WTC11 (cell line): ENCODE measurements around the gene APBA1. TPM values are rescaled to one million over a fixed set of nuclear protein-coding genes. Genes with fewer than 3 reads are reported as not detected.
A peak's percentile ranks its signal among the peaks of the same experiment; 100 is the strongest.

Experiments used
- ATAC-seq: fragments of 200-7000 bp; cut with Tn5 transposase; 2 replicates; pipeline ENCODE4 v1.10.0; 2021; ENCODE audit warnings: mild to moderate bottlenecking, moderate library complexity
- CTCF ChIA-PET: fragments of 300-600 bp; sonication (Branson Sonifier 250); formaldehyde crosslinking; loops from one replicate; lab custom pipeline; 2021; ENCODE audit warnings: antibody characterized with exemption; lab: Charles Lee
- POLR2A ChIA-PET: fragments of 350-600 bp; sonication (Branson Sonifier 250); formaldehyde crosslinking; loops from one replicate; lab custom pipeline; 2021; ENCODE audit warnings: antibody characterized with exemption; lab: Charles Lee
- DNase-seq: peaks from one replicate; pipeline ENCODE4 v3.0.0; 2021; ENCODE audit warnings: low spot score
- H3K27ac Mint-ChIP-seq: 2 replicates; pipeline ENCODE4 v1.8.0; 2021; ENCODE audit warnings: mixed read lengths
- H3K27me3 Mint-ChIP-seq: 2 replicates; pipeline ENCODE4 v1.8.0; 2021; ENCODE audit warnings: low read depth, mild to moderate bottlenecking, moderate library complexity, mixed read lengths
- H3K36me3 Mint-ChIP-seq: 2 replicates; pipeline ENCODE4 v1.8.0; 2021; ENCODE audit warnings: mixed read lengths
- H3K4me1 Mint-ChIP-seq: 2 replicates; pipeline ENCODE4 v1.8.0; 2022; ENCODE audit warnings: mixed read lengths
- H3K4me3 Mint-ChIP-seq: 2 replicates; pipeline ENCODE4 v1.8.0; 2021; ENCODE audit warnings: mild to moderate bottlenecking, moderate library complexity, mixed read lengths
- H3K9me3 Mint-ChIP-seq: 2 replicates; pipeline ENCODE4 v1.8.0; 2021; ENCODE audit warnings: mixed read lengths
- AFF4 ChIP-seq: sonication (generic); formaldehyde crosslinking; IDR thresholded peaks from 2 replicates; pipeline ENCODE4 v1.8.1; 2023; ENCODE audit warnings: mild to moderate bottlenecking, missing genetic modification reagents, borderline replicate concordance
- CREM ChIP-seq: sonication (generic); formaldehyde crosslinking; IDR thresholded peaks from 2 replicates; pipeline ENCODE4 v1.8.1; 2022; ENCODE audit warnings: mild to moderate bottlenecking, missing genetic modification reagents, moderate library complexity
- ELF4 ChIP-seq: sonication (generic); formaldehyde crosslinking; IDR thresholded peaks from 2 replicates; pipeline ENCODE4 v1.8.1; 2022; ENCODE audit warnings: low read depth, mild to moderate bottlenecking, moderate library complexity, missing genetic modification reagents
- GRHL2 ChIP-seq: fragments of 250-450 bp; sonication (Bioruptor Pico); IDR thresholded peaks from 2 replicates; pipeline ENCODE4 v1.8.0; 2022; ENCODE audit warnings: mild to moderate bottlenecking, moderate library complexity; ENCODE audit not compliant: insufficient replicate concordance, severe bottlenecking
- IRF2 ChIP-seq: sonication (generic); formaldehyde crosslinking; IDR thresholded peaks from 2 replicates; pipeline ENCODE4 v1.8.0; 2022; ENCODE audit warnings: low read depth, missing genetic modification reagents, borderline replicate concordance
- JAZF1 ChIP-seq: fragments of 250-450 bp; sonication (Bioruptor Pico); IDR thresholded peaks from 2 replicates; pipeline ENCODE4 v1.9.0; 2021; ENCODE audit warnings: moderate library complexity, mild to moderate bottlenecking, inconsistent platforms
- MLX ChIP-seq: sonication (generic); formaldehyde crosslinking; IDR thresholded peaks from 2 replicates; pipeline ENCODE4 v1.8.1; 2023; ENCODE audit warnings: mild to moderate bottlenecking, missing genetic modification reagents, moderate library complexity
- MYBL2 ChIP-seq: sonication (generic); formaldehyde crosslinking; IDR thresholded peaks from 2 replicates; pipeline ENCODE4 v1.8.1; 2023; ENCODE audit warnings: mild to moderate bottlenecking, moderate library complexity, missing genetic modification reagents
- PRRX2 ChIP-seq: fragments of 250-450 bp; sonication (Bioruptor Pico); IDR thresholded peaks from 2 replicates; pipeline ENCODE4 v1.8.0; 2021; ENCODE audit warnings: mild to moderate bottlenecking
- TP53 ChIP-seq: sonication (generic); formaldehyde crosslinking; IDR thresholded peaks from 2 replicates; pipeline ENCODE4 v1.8.1; 2023; ENCODE audit warnings: mild to moderate bottlenecking, missing genetic modification reagents
- ZNF423 ChIP-seq: fragments of 250-450 bp; sonication (Bioruptor Pico); IDR thresholded peaks from 2 replicates; pipeline ENCODE4 v2.1.2; 2022; ENCODE audit warnings: mild to moderate bottlenecking, moderate library complexity
- ZNF512 ChIP-seq: sonication (generic); formaldehyde crosslinking; IDR thresholded peaks from 2 replicates; pipeline ENCODE4 v1.8.1; 2022; ENCODE audit warnings: missing genetic modification reagents, borderline replicate concordance
- total RNA-seq: library from RNA; stranded (reverse); gene quantifications from 3 replicates; pipeline ENCODE4 v1.2.3, GENCODE V29; 2021
- TF ChIP-seq, protein P1 (sequence below): sonication (generic); formaldehyde crosslinking; IDR thresholded peaks from 2 replicates; pipeline ENCODE4 v1.8.0; 2022; ENCODE audit warnings: missing genetic modification reagents
- TF ChIP-seq, protein P2 (sequence below): sonication (generic); formaldehyde crosslinking; IDR thresholded peaks from 2 replicates; pipeline ENCODE4 v1.8.1; 2023; ENCODE audit warnings: mild to moderate bottlenecking, missing genetic modification reagents, moderate library complexity

APBA1 gene
- total RNA-seq, 1 experiment from 2014 or later = 0.94 TPM

- TF ChIP-seq, protein P1, sequence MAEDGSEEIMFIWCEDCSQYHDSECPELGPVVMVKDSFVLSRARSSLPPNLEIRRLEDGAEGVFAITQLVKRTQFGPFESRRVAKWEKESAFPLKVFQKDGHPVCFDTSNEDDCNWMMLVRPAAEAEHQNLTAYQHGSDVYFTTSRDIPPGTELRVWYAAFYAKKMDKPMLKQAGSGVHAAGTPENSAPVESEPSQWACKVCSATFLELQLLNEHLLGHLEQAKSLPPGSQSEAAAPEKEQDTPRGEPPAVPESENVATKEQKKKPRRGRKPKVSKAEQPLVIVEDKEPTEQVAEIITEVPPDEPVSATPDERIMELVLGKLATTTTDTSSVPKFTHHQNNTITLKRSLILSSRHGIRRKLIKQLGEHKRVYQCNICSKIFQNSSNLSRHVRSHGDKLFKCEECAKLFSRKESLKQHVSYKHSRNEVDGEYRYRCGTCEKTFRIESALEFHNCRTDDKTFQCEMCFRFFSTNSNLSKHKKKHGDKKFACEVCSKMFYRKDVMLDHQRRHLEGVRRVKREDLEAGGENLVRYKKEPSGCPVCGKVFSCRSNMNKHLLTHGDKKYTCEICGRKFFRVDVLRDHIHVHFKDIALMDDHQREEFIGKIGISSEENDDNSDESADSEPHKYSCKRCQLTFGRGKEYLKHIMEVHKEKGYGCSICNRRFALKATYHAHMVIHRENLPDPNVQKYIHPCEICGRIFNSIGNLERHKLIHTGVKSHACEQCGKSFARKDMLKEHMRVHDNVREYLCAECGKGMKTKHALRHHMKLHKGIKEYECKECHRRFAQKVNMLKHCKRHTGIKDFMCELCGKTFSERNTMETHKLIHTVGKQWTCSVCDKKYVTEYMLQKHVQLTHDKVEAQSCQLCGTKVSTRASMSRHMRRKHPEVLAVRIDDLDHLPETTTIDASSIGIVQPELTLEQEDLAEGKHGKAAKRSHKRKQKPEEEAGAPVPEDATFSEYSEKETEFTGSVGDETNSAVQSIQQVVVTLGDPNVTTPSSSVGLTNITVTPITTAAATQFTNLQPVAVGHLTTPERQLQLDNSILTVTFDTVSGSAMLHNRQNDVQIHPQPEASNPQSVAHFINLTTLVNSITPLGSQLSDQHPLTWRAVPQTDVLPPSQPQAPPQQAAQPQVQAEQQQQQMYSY = no peak
These were observed 283.6 kb downstream of the APBA1 start (continued) for GRCh38 chr9:69388596-69388995.

GRCh38 chr9:69386651-69387050, 285.5 kb downstream of the APBA1 start:
- no peak for ATAC-seq

DNA sequence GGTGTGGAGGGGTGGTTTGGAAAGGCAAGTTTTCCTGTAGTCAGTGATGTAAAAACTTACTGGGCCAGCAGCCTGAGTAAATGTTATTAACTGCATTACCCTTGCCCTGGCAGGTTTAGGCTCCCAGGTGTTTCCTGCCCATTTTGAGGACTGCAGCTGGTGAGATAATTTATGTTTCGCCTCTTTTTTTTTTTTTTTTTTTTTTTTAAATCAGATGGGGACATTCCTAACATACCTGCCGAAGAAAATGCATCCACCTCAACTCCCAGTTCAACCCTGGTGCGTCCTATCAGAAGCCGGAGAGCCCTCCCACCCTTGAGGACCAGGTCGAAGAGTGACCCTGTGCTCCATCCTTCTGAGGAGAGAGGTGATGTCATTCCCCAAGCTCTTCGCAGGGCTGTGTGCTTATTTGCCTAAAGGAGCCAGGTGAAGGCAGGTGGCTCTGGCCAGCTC, 286.6 kb downstream of the APBA1 start:
- Mint-ChIP-seq H3K27ac (peak overlapping the region; percentile 79), H3K27me3 (no peaks in the 10 kb centered on the region), H3K4me1 (peaks cover 26% of the 10 kb centered on the region), H3K4me3 (no peak overlapping the region), H3K9me3 (no peaks in the 10 kb centered on the region), H3K36me3 (peaks cover 55% of the 10 kb centered on the region)
- ChIA-PET CTCF (interaction anchor here (0.6 to 1.2 kb wide), 3 partner anchors 26 to 162 kb away, joined by 3 to 6 read pairs (median 3); no protein-coding TSS in a partner anchor), POLR2A (no interaction called here)
- DNase-seq (peak; percentile 52), ATAC-seq (peak; percentile 97)
- TF ChIP-seq ZNF512 (no peak), PRRX2 (no peak), AFF4 (CRISPR knock-in tag) (no peak), ZNF423 (CRISPR knock-in tag) (no peak), CREM (CRISPR knock-in tag) (no peak), MYBL2 (no peak), MLX (no peak), ELF4 (CRISPR knock-in tag) (no peak)

More at GRCh38 chr9:69386651-69387050, 285.5 kb downstream of the APBA1 start:
- ChIA-PET CTCF (interaction anchor here (1.2 kb wide), 1 partner anchor 163 kb away, joined by 3 read pairs; no protein-coding TSS in a partner anchor), POLR2A (no interaction called here)
- no peak for TF ChIP-seq MLX
- no peak for TF ChIP-seq TP53 (CRISPR knock-in tag)
- no peak for TF ChIP-seq GRHL2 (CRISPR knock-in tag)
- no peak for TF ChIP-seq JAZF1 (CRISPR knock-in tag)
- no peak for TF ChIP-seq IRF2 (CRISPR knock-in tag)
- TF ChIP-seq, protein P2, sequence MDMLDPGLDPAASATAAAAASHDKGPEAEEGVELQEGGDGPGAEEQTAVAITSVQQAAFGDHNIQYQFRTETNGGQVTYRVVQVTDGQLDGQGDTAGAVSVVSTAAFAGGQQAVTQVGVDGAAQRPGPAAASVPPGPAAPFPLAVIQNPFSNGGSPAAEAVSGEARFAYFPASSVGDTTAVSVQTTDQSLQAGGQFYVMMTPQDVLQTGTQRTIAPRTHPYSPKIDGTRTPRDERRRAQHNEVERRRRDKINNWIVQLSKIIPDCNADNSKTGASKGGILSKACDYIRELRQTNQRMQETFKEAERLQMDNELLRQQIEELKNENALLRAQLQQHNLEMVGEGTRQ = no peak
- H3K4me1 Mint-ChIP-seq = peaks cover 26% of the 10 kb centered on the region
- DNase-seq = no peak
- H3K27me3 Mint-ChIP-seq = no peaks in the 10 kb centered on the region
- H3K4me3 Mint-ChIP-seq = no peak overlapping the region
- no peaks in the 10 kb centered on the region for H3K9me3 Mint-ChIP-seq
- H3K27ac Mint-ChIP-seq = no peak overlapping the region; the same call in 1 of the 2 replicates
- H3K36me3 Mint-ChIP-seq = peaks cover 53% of the 10 kb centered on the region
